HG03139 (cell line): Measurements from ENCODE around the gene VWA3B.
"Not testable (repeated sequence)": the region's sequence is repeated elsewhere in the genome, so short reads cannot be mapped to it uniquely, and the experiment has no call there.

Experiments
- ATAC-seq: cut with Tn5 transposase; IDR thresholded peaks from one replicate; pipeline ENCODE4 v1.9.1; 2021; ENCODE audit not compliant: unreplicated experiment

VWA3B gene

DNA sequence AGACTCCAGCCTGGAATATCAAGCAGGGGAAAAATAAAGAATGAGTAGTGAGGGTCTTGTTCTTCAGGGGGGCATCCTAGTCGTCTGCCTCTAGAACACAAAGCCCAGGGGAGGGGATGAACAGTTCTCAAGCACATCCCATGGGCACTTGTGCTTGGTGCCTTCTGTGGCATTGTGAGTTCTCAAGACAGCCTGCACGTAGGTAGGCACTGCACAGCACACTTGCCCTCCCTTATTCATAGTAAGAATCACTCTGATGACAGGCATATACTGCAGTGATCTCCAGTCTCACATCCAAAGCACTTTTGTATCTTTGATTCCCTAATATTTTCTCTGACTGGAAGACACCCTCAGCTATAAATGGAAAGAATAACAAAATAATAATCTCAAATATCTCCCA is 154.6 kb downstream of the VWA3B start:
- no peak for ATAC-seq

- no peak for ATAC-seq
Observed at GRCh38 chr2:98242003-98242402, 155.0 kb downstream of the VWA3B start.

GRCh38 chr2:98245491-98245890 is 158.5 kb downstream of the VWA3B start:
- no peak for ATAC-seq

- ATAC-seq: no peak
Observed at GRCh38 chr2:98247383-98247782, 160.4 kb downstream of the VWA3B start.

DNA sequence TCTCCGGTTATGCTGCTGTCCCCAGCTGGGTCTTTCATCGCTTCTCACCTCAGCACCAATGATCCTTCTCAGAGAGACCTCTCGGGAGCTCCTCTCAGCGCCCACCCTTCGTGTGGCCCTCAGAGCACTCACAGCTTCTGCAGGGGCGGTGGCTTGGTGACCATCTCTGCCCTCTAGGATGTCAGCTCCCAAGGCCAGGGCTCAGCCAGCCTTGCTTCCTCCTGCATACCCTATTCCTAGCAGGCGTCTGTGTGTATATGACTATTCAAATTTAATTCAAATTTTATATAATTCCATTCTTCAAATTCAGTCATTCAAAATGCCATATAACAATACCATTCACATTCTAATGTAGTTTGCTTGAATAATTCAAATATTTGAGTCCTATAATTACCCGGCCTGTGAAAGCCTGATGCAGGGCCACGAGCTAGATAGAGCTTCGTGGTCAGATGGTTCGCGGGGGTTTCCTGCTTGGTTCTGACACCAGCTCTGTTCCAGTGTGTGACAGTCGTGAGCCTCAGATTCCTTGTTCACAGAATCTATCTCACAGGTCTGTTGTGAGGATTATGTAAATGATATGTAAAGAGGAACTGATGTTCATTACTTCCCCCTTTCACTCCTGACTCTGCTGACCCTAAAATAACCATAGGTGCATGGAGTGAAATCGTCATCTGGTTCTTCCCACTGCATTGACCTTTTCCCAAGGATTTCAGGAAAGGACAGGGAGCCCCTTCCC is 165.2 kb downstream of the VWA3B start:
- no peak for ATAC-seq

- no peak for ATAC-seq
Observed at GRCh38 chr2:98253461-98254070, 166.6 kb downstream of the VWA3B start.

DNA sequence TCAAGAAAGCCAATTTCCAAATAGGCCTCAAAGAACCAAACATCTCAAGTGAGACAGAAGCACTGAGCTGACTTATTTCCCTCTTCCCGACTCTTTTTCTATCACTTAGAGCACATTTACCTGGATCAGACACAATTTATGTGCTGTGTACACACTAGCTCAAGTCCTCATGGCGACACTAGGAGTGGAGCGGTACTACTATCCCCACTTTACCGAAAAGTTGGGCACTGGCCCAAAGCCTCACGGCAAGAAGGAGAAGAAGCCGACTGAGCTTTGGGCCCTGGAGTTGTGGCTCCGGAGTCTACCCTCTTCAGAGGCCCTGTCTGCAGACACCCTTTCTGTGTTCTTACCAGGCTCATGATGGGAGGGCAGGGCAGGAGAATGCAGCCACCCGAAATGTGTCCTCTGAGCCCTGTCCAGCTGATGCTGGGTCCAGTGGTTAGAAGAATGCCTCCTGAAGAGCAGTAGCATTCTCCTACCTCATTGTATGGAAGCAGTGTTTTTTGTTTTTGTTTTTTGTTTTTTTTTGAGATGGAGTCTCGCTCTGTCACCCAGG is 167.6 kb downstream of the VWA3B start:
- no peak for ATAC-seq

GRCh38 chr2:98258906-98259305 is 171.9 kb downstream of the VWA3B start:
- no peak for ATAC-seq

DNA sequence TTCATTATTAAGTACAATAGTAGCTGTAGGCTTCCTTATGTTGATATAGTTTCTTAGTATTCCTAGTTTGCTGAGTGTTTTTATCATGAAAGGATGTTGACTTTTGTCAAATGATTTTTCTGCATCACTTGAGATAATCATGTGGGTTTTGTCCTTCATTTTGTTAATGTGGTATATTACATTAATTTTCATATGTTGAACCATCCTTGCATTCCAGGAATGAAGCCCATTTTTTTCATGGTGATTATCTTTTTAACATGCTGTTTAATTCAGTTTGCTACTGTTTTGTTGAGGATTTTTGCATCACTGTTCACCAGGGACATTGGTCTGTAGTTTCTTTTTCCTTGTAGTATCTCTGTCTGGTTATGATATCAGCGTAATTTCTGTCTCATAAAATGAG is 176.4 kb downstream of the VWA3B start:
- ATAC-seq: no peak

- not testable (repeated sequence) for ATAC-seq
Observed at GRCh38 chr2:98268225-98268624, 181.3 kb downstream of the VWA3B start.

GRCh38 chr2:98269274-98269673 is 182.3 kb downstream of the VWA3B start:
- no peak for ATAC-seq

- ATAC-seq: no peak
Observed at GRCh38 chr2:98269830-98270229, 182.9 kb downstream of the VWA3B start.

- ATAC-seq: no peak
Observed at GRCh38 chr2:98277162-98277859, 190.3 kb downstream of the VWA3B start.

DNA sequence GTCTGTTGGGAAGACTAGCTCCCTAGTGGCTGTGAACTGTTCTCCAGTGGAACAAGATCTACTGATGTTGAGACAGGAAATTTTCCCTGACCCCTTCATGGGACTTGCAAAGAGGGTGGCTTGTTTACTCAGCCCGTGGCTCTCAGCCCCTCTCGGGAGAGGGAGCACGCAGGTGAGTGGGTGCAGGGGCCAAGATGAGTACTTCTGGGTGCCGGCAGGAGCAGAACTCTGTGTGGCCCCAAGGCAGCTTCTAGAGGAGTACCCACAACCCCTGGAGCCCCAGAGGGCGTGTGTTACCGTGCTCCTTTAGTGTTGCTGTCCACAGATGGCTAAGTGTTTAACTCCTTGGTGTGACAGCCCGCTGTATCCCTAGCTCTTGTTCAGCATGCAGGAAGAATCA is 191.1 kb downstream of the VWA3B start:
- ATAC-seq: no peak

DNA sequence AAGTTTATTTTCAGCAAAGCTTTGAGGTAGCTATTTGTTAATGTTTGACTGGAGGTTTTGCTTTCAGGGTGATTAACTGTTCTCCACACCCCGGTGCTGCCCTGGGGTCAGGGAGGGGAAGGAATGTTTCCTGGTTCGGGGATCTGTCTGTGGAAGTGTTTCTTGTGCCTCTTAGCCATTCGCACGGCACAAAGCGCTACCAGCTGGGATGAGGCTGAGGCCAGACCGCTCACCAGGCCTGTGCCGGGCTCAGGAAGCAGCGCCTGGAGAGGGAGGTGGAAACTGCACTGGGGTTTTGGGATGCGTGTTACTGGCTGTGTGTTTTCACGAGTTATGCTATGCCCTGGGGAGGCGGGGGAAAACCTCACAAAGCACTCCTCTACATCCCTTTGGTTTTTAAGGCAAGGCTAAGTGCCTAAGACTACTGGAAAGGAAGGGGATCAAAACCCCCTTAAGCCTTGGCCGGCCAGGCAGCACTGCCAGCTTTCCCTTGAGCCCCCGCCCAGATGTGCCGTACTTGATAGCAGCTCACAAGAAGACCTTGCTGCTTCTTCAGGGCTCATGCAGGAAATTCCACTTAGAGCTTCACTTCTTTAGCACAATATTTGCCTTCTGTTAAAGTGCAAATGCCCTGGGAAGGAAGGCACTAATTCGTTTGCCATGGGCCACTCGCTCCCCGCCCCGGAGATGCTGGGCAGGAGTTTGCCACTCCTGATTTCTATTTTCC is 193.6 kb downstream of the VWA3B start:
- ATAC-seq: no peak

GRCh38 chr2:98281607-98282006 is 194.6 kb downstream of the VWA3B start:
- ATAC-seq: no peak

DNA sequence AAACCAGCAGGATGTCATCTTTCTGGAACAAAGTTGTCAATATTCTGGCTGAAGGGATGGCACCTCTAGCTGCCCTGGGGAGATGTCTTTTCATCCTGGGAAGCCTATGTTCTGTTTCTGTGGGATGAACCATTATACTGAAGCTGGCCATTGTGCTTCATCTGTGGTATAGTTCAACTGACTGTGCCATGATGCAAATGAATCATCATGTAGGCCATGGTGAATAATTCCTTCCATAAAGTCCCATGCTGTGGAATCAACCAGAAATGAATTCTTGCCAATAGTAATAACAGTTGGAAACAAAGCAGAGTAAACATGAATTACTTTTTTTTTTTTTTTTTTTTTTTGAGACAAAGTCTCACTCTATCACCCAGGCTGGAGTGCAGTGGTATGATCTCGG is 195.1 kb downstream of the VWA3B start:
- no peak for ATAC-seq

GRCh38 chr2:98293030-98293429 is 206.1 kb downstream of the VWA3B start:
- no peak for ATAC-seq

- ATAC-seq: no peak
Observed at GRCh38 chr2:98293931-98294687, 207.1 kb downstream of the VWA3B start.

DNA sequence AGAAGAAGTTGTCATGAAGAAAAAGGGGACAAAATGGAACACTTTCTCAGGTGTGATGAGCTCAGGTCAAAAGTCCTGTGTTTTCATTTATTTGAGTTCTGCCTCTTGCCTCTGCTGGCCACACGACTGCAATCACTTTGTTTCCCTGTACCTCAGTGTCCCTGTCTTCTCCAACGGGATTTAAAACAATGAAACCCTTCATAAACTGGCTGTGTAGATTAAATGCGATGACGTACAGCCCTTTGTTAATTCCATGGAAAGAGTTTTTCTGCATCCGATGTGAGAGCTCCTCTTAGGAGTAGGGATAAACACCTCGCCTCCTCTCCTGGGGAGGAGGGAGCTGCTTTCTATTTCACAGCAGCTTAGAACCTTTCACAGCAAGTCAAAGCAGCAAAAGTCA is 207.7 kb downstream of the VWA3B start:
- ATAC-seq: no peak

GRCh38 chr2:98295275-98295674 is 208.3 kb downstream of the VWA3B start:
- no peak for ATAC-seq
